Activated naive CD4-positive, alpha-beta T cell (primary cell): ENCODE data around the gene LMBRD1.

Experiments used
- DNase-seq, 4 experiments: peaks; one replicate each; lab custom pipeline; 2025; lab: John Stamatoyannopoulos, UW

The LMBRD1 gene

GRCh38 chr6:69631552-69632346 lies 165.1 kb downstream of the LMBRD1 start:
- DNase-seq, result no peak

- no peak for DNase-seq
Observed at GRCh38 chr6:69630767-69631166, 166.0 kb downstream of the LMBRD1 start.

GRCh38 chr6:69627625-69628024 lies 169.2 kb downstream of the LMBRD1 start:
- DNase-seq, result no peak

GRCh38 chr6:69624944-69625343 lies 171.9 kb downstream of the LMBRD1 start:
- no peak for DNase-seq
